Measurements from ENCODE around the gene G3BP1.

GRCh38 chr5:151739939-151740335, 31.8 kb upstream of the G3BP1 start:
- TF ChIP-seq POLR2A (IDR thresholded peaks at IDR 0.05) (no peak), CTCF (IDR thresholded peaks at IDR 0.05) (no peak)
